ENCODE results near the gene TAF4B. TPM values are rescaled to one million over a fixed set of nuclear protein-coding genes. Genes with fewer than 3 reads are reported as not detected.

The TAF4B gene
- total RNA-seq, 1 donor from 2014 or later, result 2.3 TPM

- H3K4me3 Mint-ChIP-seq (ENCODE audit: unreplicated experiment), result no peak overlapping the region
- TF ChIP-seq CTCF (IDR thresholded peaks at IDR 0.05), result peak; percentile 79
- peaks cover 6% of the 10 kb centered on the region for H3K27me3 Mint-ChIP-seq (ENCODE audit: unreplicated experiment)
- no peak overlapping the region for H3K27ac Mint-ChIP-seq (ENCODE audit: unreplicated experiment)
- no peak for DNase-seq (ENCODE audit: extremely low spot score, unreplicated experiment)
- peaks cover 33% of the 10 kb centered on the region for H3K4me1 Mint-ChIP-seq (ENCODE audit: unreplicated experiment)
- H3K9me3 Mint-ChIP-seq (ENCODE audit: unreplicated experiment), result no peaks in the 10 kb centered on the region
- H3K36me3 Mint-ChIP-seq (ENCODE audit: unreplicated experiment), result no peaks in the 10 kb centered on the region
Observed at GRCh38 chr18:26383454-26384270, 157.4 kb downstream of the TAF4B start.

GRCh38 chr18:26386002-26386401 is 159.8 kb downstream of the TAF4B start:
- Mint-ChIP-seq H3K27me3 (ENCODE audit: unreplicated experiment) (peaks cover 6% of the 10 kb centered on the region), H3K4me3 (ENCODE audit: unreplicated experiment) (no peak overlapping the region), H3K36me3 (ENCODE audit: unreplicated experiment) (peaks cover 3% of the 10 kb centered on the region), H3K27ac (ENCODE audit: unreplicated experiment) (peak overlapping the region; percentile 52), H3K4me1 (ENCODE audit: unreplicated experiment) (peaks cover 33% of the 10 kb centered on the region), H3K9me3 (ENCODE audit: unreplicated experiment) (no peaks in the 10 kb centered on the region)
- no peak for TF ChIP-seq CTCF (IDR thresholded peaks at IDR 0.05)
- no peak for DNase-seq (ENCODE audit: extremely low spot score, unreplicated experiment)

- H3K9me3 Mint-ChIP-seq (ENCODE audit: unreplicated experiment), result no peaks in the 10 kb centered on the region
- H3K27ac Mint-ChIP-seq (ENCODE audit: unreplicated experiment), result peak overlapping the region; percentile 52
- no peak for DNase-seq (ENCODE audit: extremely low spot score, unreplicated experiment)
- H3K4me1 Mint-ChIP-seq (ENCODE audit: unreplicated experiment), result peaks cover 33% of the 10 kb centered on the region
- no peak for TF ChIP-seq CTCF (IDR thresholded peaks at IDR 0.05)
- peaks cover 3% of the 10 kb centered on the region for H3K36me3 Mint-ChIP-seq (ENCODE audit: unreplicated experiment)
- H3K27me3 Mint-ChIP-seq (ENCODE audit: unreplicated experiment), result peaks cover 6% of the 10 kb centered on the region
- no peak overlapping the region for H3K4me3 Mint-ChIP-seq (ENCODE audit: unreplicated experiment)
Observed at GRCh38 chr18:26386441-26386840, 160.2 kb downstream of the TAF4B start.

- Mint-ChIP-seq H3K27ac (ENCODE audit: unreplicated experiment) (no peak overlapping the region), H3K27me3 (ENCODE audit: unreplicated experiment) (no peaks in the 10 kb centered on the region), H3K4me1 (ENCODE audit: unreplicated experiment) (peaks cover 2% of the 10 kb centered on the region), H3K4me3 (ENCODE audit: unreplicated experiment) (no peak overlapping the region), H3K9me3 (ENCODE audit: unreplicated experiment) (no peaks in the 10 kb centered on the region), H3K36me3 (ENCODE audit: unreplicated experiment) (peaks cover 3% of the 10 kb centered on the region)
- no peak for DNase-seq (ENCODE audit: extremely low spot score, unreplicated experiment)
- TF ChIP-seq CTCF (IDR thresholded peaks at IDR 0.05), result no peak
Observed at GRCh38 chr18:26394047-26394654, 167.9 kb downstream of the TAF4B start.

- Mint-ChIP-seq H3K36me3 (ENCODE audit: unreplicated experiment) (no peaks in the 10 kb centered on the region), H3K27me3 (ENCODE audit: unreplicated experiment) (no peaks in the 10 kb centered on the region), H3K9me3 (ENCODE audit: unreplicated experiment) (no peaks in the 10 kb centered on the region), H3K27ac (ENCODE audit: unreplicated experiment) (no peak overlapping the region), H3K4me1 (ENCODE audit: unreplicated experiment) (peaks cover 2% of the 10 kb centered on the region), H3K4me3 (ENCODE audit: unreplicated experiment) (no peak overlapping the region)
- no peak for DNase-seq (ENCODE audit: extremely low spot score, unreplicated experiment)
- TF ChIP-seq CTCF (IDR thresholded peaks at IDR 0.05), result no peak
Observed at GRCh38 chr18:26397019-26397418, 170.8 kb downstream of the TAF4B start.

All from osteocyte (in vitro differentiated cells).